HG03095 (cell line): ENCODE data around the gene NOX4.
"Not testable (repeated sequence)": the region's sequence is repeated elsewhere in the genome, so short reads cannot be mapped to it uniquely, and the experiment has no call there.

Experiments used
- ATAC-seq: cut with Tn5 transposase; IDR thresholded peaks from one replicate; pipeline ENCODE4 v1.9.1; 2021; ENCODE audit warnings: moderate library complexity; ENCODE audit not compliant: unreplicated experiment

Gene NOX4

DNA sequence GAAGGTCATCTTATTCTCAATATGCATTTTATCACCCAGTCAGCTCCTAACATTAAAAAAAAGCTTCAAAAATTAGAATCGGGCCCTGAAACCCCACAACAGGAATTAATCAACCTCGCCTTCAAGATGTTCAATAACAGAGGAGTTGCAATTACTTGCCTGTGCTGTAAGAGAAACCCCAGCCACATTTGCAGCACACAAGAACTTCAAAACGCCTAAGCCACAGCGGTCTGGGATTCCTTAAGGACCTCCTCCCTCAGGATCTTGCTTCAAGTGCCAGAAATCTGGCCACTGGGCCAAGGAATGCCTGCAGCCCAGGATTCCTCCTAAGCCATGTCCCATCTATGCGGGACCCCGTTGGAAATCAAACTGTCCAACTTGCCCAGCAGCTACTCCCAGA, 108.2 kb downstream of the NOX4 start:
- not testable (repeated sequence) for ATAC-seq

DNA sequence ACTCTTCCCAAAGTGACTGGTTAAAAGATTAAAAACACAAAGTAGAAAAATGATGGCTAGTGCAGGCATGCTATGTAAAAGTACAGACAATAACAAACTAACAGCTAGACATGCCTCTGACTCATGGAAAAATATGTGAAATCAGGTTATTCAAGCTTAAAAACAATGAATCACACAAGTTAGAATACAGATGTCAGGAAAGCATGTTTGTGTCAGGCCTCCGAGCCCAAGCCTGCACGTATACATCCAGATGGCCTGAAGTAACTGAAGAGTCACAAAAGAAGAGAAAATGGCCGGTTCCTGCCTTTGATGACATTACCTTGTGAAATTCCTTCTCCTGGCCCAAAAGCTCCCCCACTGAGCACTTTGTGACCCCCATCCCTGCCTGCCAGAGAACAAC, 110.1 kb downstream of the NOX4 start:
- ATAC-seq, result no peak

DNA sequence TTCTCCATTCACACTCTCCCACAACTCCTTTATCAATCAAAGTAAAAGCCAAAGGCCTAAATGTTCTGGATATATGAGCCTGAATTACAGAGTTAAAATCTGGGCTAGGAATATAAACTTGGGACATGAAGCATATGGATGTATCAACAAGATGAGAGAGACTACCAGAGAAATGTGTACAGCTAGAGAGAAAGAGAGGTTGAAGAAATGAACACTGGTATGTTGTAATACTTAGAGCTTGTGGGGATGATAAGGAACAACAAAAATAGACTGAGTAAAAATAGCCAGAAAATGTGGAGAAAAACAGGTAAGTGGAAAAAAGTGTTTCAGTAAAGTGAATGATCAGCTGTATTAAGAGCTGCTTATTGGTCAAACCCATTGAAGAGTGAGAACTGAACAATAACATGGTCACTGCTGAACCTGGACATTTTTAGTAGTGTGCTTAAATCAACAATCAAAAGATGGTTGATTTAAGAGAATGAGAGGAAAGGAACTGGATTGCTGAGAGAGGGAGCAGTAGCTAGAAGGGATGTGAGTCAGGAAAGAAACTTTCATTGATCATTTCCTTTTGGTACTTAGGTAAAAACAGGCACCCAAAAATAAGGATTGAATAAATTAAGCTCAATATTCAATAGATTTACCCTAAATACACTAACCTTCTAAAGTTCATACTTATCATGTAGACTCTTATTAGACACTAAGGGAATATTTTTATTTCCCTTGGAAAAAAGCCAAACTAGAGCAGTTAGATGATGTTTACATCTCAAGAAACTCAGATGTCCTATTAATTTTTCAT, 111.0 kb downstream of the NOX4 start:
- not testable (repeated sequence) for ATAC-seq

DNA sequence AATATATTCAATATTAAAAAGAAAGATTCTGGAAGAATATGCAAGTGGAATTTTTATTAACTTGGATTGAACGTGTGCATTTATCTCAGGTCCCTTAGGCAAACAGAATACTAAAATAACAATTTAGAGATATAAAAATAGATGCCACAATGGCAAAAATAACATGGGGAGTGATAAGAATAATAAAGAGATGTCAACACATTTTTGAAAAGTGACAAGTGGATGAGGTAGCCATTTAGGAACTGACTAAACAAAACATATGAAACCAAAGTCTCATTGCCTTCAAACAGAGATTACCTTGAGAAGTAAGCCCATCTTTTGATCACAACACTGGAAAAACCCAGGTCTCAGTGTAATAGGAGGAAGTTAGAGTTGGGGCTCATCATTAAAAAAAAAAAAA, 112.2 kb downstream of the NOX4 start:
- not testable (repeated sequence) for ATAC-seq

DNA sequence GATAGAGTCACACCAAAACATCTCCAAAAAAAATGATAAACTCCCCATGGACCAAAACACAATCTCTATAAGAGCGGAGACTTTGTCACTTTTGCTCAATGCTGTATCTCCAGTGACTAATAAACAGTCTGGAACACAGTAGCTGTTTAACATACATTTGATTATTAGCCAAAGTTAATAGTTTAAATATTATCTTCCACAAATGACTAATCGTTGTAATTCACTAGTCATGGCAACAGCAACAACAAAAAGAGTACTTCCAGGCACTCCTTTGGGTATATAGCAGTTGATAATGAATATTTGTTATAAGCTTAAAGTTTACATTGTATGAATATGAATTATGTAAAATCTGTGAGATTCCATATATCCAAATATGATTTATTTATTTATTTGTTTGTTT, 121.8 kb downstream of the NOX4 start:
- ATAC-seq, result not testable (repeated sequence)

DNA sequence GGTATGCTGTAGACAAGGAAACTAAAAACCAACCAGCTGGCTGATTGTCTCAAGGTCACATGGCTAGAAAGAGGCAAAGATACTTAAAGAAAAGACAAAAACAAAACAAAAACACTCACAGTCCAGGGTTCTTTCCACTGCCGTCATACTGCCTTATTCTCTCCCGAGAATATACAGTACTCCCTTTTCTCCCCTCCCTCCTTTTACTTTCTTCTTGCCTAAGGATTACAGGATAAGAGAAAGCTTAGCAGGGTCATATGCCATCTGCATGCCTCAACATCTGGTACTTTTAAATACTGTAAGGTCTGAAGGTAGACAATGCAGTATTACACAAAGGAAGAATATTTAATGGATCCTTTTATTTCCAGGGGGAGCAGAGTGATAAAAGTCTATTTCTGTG, 126.3 kb downstream of the NOX4 start:
- ATAC-seq, result not testable (repeated sequence)

DNA sequence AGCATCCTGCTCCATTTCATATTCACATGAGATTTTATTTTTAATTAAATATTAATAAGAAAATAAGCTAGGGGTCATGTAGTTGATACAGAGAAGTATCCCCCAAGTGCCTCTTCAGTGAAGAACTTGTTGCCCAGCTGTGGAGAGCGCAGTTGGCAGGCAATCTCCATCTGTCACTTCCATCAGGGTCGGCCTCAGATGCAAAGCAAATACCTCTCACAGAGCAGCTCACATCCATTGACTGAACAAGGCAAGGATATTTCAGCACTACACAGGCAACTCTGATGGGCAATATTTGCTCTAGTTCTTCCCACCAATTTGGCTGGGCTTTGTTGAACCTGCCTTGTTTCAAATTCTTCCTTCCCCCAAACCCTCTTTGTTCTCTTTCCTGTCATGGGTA, 129.4 kb downstream of the NOX4 start:
- ATAC-seq, result no peak

DNA sequence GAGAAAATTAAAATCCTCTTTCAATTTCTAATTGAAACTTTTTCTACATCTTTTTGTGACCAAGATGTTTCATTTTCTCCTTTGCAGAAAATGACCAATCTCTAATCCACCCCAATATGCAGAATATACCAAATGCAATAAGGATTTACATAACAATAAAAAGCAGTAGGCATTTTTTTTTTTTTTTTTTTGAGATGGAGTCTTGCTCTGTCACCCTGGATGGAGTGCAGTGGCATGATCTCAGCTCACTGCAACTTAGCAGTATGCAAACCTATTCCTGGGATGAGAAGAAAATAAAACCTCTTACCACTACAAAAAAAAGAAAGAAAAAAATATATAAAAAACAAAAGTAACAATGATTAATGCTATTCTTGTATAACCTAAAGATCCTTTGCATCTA, 132.0 kb downstream of the NOX4 start:
- not testable (repeated sequence) for ATAC-seq

DNA sequence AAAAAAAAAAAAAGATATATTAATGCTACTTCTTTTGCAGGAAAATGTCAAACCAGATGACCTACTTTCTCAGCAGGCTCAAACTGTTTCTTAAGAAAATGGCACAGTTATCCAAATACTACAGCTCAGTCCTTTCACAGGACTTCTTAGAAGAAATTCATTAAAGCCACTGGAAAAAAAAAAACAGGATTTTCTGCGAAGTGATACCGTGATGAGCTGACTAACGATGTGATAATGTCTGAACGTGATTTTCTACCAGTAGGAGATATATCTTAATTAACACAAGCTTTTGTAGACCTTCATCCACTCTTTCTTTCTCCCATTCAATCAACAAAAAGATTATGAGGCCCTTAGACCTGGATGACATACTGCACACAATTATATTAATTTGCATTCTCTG, 132.4 kb downstream of the NOX4 start:
- ATAC-seq, result no peak

DNA sequence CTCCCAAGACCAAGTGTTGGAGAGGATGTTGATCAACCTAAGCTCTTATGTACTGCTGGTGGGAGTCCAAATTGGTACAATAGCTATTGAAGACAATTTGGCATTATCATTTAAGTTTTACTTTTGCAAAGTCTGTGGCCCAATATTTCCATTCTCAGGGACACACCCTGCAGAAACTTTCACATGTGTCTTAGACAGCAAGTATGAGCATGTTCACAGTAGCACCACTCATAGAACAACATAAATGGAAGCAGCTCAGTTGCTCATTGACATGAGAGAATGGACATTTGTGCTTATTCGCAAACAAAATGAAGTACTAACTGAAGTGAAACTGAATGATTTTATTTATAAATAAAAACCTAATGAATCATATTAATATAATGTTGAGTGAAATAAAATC, 135.5 kb downstream of the NOX4 start:
- no peak for ATAC-seq

DNA sequence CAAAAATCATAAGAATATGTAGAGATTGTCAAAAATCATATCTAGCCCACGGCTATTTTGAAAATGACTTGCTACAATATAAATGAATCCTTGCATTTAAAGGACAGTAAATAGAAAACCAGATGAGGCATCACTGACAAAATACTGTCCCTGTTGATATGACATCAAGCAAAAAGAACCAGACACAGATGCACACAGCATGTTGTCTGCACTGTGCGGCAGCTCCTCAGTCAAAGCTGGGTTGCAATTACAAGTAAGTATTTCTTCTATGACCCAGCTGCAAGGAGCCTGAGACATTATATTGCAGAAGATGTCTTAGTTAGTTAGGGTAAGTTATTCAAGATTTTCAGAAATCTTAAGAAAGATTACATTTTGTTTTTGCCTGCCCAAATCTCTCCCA, 136.7 kb downstream of the NOX4 start:
- ATAC-seq, result not testable (repeated sequence)

DNA sequence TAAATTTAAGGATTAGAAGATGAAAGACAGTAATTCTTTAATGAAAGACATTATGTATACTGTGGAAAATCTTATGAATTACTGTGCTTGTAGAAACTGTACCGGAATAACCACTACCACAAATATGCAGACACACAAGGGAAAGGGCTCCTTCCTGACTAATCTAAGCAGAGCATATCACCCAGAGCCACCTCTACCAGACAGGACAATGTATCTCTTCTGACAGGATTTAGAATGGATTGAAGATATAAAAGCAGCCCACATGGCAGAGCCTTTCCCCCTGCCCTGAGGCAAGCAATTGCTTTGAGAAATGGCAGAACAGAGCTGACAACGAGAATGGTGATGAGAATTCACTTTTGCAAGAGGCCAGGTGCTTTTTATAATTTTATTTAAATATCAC, 144.1 kb downstream of the NOX4 start:
- no peak for ATAC-seq

DNA sequence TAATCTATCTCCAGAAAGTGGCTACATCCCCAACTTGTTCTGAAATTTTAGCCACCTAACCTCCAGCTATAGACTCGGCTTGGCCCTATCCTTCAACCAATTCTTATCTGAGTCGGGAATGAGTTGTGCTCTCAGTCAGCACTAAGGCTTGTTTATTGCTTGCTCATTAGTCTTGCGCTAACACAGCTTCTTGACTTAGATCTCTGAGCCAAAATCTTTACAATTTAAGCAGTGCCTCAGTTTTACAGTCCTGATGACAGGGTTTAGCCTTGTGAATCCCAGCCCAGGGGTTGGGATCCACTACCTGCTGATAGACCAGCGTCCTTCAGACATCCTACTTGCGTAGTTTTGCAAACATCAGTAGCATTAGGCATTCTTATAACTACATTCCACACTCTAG, 144.6 kb downstream of the NOX4 start:
- ATAC-seq, result no peak

DNA sequence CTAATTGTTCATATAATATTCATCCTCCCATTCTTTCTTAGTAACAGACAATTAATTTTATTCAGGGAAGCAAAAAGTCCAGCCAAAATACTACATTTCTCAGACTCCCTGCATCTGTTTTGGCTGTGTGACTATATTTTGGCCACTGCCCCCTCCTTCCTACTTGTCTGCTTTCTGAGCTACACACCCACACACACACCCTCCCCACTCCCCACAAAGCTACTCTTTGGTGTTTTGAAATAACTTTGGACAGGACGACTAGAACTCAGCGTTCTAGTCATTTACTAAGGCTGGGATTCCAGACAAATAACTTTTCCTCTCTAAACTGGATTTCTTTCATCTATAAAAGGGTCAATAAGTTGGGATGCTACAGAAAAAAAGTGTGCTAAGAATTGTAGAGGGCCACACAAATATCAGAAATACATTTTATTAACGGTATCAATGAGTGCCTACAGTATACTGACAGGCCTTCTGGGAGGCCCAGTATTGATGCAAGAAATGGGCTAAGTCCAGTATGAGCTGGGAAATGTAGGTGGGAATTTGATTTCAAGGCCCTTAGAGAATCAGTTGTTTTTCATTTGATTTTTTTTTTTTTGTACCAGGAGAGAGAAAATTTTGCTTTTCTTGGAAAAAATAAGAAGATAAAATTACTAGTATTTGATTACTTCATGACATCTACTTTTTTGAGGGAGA, 148.1 kb downstream of the NOX4 start:
- ATAC-seq, result not testable (repeated sequence)

DNA sequence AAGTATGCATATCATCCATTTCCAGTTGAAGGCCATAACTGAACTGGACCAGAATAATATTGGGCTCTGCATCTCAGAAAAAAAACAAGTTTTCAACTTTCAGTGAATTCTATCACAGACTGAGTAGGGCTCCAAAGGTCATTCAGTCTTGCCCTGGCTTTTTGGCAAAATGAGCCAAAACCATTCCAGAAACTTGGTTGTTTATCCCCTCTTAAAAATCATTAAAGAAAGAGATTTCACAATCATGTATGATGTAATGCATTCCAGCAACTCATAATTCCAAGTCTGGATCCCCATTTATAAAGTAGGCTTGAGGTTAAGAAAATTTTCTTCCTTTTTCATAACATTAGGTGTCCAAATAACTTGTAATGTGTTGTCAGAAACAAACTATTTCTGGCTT, 150.7 kb downstream of the NOX4 start:
- not testable (repeated sequence) for ATAC-seq

DNA sequence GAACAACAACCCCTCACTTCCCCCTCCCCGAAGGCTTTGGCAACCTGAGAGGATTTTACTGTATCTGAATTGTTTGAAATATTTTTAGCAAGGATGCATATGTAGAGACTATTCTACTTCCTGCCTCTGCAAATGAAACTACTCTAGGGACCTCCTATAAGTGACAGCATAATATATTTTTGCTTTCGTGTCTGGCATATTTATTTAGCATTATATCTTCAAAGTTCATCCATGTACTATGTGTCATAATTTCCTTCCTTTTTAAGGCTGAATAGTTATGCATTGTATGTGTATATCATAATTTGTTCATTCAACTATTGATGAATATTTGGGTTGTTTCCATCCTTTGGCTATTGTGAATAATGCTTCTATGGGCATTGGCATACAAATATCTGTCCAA, 153.1 kb downstream of the NOX4 start:
- ATAC-seq, result not testable (repeated sequence)

DNA sequence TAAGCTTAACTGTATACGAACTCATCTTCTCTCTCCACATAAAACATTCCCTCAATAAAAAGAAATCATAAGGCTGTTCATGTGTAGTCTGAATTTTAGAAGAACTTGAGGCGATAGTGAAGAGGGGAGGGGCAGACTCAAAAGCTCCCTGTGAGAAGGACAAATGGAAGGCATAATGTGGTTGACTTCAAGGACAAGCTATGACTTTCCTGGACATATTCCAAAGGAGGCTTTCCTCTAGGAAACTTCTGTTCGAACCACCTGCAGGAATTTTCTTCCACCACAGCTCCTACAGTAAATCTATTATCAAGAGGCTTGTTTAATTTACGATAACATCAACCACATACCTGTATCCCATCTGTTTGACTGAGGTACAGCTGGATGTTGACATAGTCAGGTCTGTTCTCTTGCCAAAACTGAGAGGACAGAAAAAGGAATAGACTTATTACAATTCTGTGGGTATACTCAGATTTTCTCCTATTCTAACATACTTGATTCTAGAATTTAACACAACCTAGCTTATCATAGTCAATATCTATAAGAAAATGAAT, 154.0 kb downstream of the NOX4 start:
- not testable (repeated sequence) for ATAC-seq

DNA sequence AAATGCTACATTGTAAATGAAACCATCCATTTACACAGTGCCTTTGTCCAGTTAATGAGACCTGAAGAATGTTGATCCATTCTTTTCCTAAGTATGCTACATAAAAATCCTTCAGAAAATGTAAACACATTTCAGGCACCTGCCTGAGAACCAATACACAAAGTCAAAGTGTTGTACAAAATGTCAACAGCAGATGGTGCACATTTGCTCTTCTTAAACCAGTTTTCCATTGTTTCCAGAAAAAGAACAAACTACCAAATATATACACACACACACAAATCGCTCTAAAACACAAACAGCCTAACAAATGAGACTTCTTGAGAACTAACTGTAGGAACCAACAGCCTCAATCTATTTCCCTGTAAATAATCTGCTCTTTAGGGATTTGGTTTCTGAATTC, 157.5 kb downstream of the NOX4 start:
- not testable (repeated sequence) for ATAC-seq

DNA sequence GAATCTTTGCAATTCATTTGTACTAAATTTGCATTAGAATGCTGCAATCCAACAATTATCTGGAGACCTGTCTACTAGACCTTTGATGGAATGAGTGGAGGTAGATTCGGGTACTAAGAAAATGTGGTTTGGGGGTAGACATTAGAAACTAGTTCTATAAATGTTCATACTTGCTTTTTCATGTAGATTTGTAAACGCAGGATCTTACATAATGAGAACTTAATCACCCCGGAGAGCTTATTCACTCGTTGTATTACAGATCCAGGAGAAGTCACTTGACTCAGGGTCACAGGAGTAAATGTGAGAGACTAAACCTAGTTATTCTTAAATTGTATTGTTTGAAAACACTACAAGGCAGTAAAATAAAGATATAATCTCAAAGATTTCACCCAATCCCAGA, 159.2 kb downstream of the NOX4 start:
- ATAC-seq, result not testable (repeated sequence)

DNA sequence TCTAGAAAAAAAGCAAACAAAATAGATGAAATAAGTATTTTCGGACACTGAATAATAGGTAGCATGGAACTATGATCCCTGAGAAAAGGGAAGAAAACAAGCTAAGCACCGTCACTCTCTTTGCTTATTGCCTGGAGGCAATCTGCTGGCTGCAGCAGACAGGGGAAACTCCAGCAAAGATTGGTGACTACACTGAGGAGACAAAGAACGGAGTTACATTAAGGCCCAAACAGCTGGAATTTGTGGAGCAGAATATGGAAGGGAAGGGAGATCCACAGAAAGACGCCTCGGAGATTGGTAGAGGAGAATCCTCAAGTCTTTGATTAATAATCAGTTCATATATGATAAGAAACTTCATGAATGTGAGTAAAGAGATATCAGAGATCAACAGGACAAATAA, 163.3 kb downstream of the NOX4 start:
- ATAC-seq, result no peak

DNA sequence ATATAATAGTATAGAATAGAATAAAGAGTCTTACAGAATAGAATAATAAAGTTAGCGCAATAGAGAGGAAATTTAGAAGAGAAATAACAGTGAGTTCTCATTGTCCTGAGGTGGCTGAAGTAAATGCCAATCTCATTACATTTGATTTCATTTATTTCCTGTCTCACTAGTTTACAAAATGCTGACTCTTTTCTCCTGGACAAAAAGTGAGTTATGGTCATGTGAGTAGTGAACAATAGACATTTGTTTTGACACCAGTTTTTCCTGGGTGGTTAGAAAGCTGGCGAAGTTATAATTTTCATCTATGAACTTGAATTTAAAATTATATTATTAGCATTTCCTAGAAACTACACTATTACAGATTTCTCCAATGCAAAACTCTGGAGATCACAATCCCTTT, 169.8 kb downstream of the NOX4 start:
- ATAC-seq, result no peak

DNA sequence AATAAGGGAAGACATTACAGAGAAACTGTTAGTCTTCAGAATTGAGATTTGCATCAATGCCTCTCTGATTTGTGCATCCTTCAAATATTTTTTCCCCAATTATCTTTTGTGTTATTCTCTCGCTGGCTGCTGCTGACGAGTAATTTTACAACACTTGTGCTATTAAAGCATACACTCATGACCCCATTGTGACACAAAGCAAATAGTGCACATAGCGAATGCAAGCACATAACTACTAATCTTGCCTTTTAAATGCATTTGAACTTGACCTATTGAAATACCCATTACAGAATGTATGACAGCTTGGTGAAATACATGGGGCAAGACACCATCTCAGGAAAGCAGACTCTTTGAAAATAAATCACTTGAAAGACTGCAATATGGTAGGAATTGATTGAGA, 180.6 kb downstream of the NOX4 start:
- not testable (repeated sequence) for ATAC-seq
